Subcutaneous adipose tissue (tissue), 4 donors: ENCODE measurements around the gene ITGB1BP2. TPM values are rescaled to one million over a fixed set of nuclear protein-coding genes. Genes with fewer than 3 reads are reported as not detected.

Experiments used
- total RNA-seq, 4 donors: library from RNA; depleted of rRNA; stranded (reverse); fragments of >200 nt; gene quantifications; one replicate each; pipeline ENCODE4 v1.1.0, GENCODE V29; 2016
- TF ChIP-seq, protein P1 (sequence below): fragments of 450-650 bp; IDR thresholded peaks from one replicate; pipeline ENCODE4 v1.5.1; 2016; ENCODE audit warnings: low read depth, mild to moderate bottlenecking, control low read depth, antibody characterized with exemption, moderate library complexity

ITGB1BP2 gene
- total RNA-seq, result 1 to 10 TPM; 1.5 to 4.6 (median 2.2) TPM

DNA sequence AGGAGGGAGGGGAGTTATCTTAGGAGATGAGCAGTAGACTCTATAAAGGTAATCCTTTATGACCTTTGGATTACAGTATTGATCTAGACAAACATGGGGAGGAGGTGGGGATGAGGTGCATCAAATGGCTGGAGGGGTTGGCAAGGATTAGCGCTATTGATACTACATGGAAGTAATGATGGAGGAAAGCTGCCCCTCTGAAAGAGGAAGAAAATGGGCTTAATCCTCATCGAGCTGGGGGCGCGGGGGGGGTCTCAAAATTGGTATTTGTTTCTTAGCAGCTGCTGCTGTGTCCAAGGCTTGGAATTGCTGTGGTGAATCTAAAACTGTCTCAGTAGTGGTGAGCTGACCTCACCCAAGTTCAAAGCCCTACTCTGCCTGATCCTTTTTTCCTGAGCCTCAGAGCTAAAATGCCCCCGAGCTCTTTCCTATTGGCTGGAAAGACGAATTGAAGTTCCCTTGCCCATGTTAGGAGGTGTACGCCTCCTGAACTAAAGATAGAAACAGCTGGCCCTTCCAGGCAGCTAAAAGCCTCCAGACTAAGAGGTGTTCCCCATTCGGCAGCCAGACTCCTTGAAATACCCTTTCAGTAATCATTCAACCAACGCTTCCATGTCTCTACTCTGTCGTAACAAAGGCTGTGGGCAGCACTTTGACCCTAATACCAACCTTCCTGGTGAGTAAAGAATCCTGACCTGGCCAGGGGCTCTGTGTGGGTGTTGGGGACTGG is at the start of gene ITGB1BP2:
Gene ITGB1BP2, plus strand, starts transcription at position 556 of the 730 bp plus-strand sequence. Its CDS starts 57 bp downstream, at position 613.
- TF ChIP-seq, protein P1, sequence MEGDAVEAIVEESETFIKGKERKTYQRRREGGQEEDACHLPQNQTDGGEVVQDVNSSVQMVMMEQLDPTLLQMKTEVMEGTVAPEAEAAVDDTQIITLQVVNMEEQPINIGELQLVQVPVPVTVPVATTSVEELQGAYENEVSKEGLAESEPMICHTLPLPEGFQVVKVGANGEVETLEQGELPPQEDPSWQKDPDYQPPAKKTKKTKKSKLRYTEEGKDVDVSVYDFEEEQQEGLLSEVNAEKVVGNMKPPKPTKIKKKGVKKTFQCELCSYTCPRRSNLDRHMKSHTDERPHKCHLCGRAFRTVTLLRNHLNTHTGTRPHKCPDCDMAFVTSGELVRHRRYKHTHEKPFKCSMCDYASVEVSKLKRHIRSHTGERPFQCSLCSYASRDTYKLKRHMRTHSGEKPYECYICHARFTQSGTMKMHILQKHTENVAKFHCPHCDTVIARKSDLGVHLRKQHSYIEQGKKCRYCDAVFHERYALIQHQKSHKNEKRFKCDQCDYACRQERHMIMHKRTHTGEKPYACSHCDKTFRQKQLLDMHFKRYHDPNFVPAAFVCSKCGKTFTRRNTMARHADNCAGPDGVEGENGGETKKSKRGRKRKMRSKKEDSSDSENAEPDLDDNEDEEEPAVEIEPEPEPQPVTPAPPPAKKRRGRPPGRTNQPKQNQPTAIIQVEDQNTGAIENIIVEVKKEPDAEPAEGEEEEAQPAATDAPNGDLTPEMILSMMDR, result no peak

DNA sequence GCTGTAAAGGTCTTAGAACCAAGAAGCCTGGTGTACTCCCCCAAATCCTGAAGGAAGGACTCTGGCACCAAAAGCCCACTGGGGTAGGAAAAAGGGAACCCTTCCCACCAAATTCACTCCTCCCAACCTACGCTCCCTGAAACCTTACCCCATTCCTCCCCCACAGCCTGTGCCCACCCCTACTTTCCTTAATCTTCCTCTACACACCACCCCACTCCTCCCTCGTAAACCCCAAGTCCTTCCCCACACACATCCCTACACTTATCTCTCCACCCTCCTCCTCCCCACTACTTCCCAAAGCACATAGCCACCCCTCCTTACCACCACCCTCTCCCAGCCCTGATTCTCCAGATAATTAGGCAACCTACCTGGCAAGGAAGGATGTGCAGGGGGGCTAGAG is 49.3 kb upstream of the ITGB1BP2 start:
- TF ChIP-seq, protein P1, result no peak

DNA sequence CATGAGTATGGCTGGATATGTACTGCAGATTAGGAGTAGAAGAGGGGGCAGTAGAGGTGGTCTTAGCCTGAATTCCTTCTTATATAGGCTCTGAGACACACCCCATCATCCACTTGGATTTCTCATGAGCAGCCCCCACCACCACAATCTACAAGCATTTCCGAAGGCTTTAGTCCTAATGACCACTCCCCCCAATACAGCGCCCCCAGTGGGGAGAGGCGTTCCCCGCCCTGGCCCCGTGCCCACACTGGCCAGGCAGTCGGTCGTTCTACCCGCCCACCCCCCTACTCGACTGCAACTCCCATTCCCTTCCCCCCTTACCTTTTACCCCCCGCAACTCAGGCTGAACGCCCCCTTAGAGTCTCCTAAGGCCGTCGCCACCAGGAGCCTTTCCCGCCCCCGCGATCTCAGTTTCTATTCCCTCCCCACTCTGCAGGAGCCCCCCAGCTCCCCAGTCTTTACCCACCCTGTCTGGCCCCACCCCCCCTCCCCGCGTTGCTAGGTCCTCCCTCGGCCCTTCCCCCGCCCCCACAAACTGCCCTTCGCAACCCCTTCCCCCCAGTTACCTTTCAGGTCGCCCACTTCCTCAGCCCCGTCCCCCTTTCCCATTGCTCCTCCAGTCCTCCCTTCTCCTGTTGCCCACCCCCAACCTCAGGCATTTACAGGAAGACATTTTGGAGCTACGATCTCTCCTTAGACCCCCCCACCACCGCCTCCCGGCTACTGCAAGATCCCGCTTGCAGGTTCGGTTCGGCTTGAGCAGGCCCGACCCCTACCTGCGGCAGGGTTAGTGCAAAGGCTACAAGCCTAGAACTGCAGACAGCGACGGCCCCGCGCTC is 48.1 kb upstream of the ITGB1BP2 start:
- TF ChIP-seq, protein P1, result no peak

DNA sequence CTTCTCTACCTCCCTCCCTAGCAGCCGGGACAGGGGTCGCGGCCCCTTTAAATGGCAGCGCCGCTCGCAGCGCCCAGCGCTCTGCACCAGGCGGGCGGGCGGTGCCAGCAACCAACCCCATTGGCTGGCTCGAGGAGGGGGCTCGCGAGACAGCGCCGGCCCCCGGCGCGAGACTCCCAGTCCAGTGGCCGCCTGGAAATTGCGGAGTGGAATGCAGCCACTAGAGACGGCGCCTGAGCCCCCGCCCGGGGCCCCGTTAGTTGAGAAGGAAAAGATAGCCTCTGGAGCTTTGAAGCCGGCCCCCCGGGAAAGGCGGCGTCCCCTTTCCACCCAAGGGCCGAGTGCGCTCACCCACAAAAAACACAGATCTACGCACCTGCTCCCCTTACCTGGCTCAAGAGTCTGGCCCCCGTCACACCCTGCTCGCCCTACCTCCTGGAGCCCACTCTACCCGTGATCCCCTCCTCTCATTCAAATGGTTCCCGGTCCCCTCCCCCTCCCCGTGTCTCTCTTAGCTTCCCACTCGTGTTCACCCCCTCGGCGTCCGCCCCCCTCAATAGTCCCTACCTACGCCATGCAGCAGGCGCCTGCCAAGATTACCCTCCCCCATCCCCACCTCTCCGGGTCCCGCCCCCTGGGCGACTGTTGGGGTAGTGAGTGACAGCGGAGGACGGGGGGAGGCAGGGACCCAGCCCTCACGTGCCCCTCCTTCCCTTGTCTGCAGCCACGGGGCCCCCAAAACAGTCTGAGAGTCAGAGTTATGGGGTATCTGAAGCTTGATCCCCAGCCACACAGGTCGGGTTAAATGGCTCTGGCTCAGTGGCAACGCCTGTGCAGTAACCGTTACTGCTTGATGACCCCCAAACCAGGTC is 47.2 kb upstream of the ITGB1BP2 start, which contains the start of gene ZMYM3:
Gene ZMYM3, minus strand, starts transcription at position 49 of the 872 bp plus-strand sequence. CDS start 885 bp downstream, outside the sequence.
- TF ChIP-seq, protein P1, result no peak

DNA sequence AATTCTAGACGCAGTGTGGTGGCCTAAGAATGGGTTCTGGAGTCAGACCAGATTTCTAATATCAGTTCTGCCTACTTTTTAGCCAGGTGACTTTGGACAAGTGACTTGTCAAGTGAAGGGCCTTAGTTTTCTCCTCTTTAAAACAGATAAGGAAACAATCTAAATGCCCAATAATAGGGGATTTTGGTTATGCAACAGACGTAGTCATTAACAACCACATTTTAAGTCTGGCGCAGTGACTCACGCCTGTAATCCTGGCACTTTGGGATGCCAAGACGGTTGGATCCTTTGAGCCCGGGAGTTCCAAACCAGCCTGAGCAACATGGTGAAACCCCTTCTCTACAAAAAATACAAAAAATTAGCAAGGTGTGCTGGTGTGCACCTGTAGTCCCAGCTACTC is 45.5 kb upstream of the ITGB1BP2 start:
- TF ChIP-seq, protein P1, result no peak

DNA sequence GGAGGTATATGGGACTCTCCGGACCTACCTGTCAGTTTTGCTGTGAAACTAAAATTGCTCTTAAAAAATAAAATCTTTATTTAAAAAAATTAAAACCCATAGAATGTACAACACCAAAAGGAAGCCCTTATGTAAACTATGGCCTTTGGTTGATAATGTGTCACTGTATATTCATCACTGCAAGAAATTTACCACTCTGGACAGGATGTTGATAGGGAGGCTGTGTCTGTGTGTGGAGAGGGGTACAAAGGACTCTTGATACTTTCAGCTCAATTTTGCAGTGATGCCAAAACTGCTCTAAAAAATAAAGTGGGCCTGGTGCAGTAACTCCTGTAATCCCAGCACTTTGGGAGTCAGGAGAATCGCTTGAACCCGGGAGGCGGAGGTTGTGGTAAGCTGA is 44.7 kb upstream of the ITGB1BP2 start:
- TF ChIP-seq, protein P1, result no peak
